PFSK-1 (cell line): ENCODE measurements around the gene TAS2R16.

Experiments
- FOXP2 ChIP-seq: optimal IDR thresholded peaks from 2 replicates; pipeline ENCODE3; 2011; ENCODE audit warnings: borderline replicate concordance, control low read depth, inconsistent platforms; ENCODE audit not compliant: insufficient read depth; ENCODE audit errors: extremely low read length, extremely low read depth
- POLR2AphosphoS5 ChIP-seq: IDR thresholded peaks from 2 replicates; pipeline ENCODE4 v1.6.1; 2012; ENCODE audit warnings: low read depth, mild to moderate bottlenecking, control low read depth, low read length, moderate library complexity
- REST ChIP-seq, 2 experiments: IDR thresholded peaks; 2 replicates each; pipeline versions ENCODE4 v1.6.1 to v1.8.0; 2011 to 2012; ENCODE audit warnings: low read depth in 2 of 2, low read length in 2 of 2, control low read depth in 1 of 2, inconsistent platforms in 1 of 2, mild to moderate bottlenecking in 1 of 2, moderate library complexity in 1 of 2; ENCODE audit not compliant: insufficient read depth in 1 of 2
- SIN3A ChIP-seq: IDR thresholded peaks from 2 replicates; pipeline ENCODE4 v1.6.1; 2012; ENCODE audit warnings: mild to moderate bottlenecking, low read length, moderate library complexity, borderline replicate concordance; ENCODE audit not compliant: insufficient read depth
- TAF1 ChIP-seq: IDR thresholded peaks from 2 replicates; pipeline ENCODE4 v1.6.1; 2012; ENCODE audit warnings: low read length, control low read depth, borderline replicate concordance; ENCODE audit not compliant: insufficient read depth

DNA sequence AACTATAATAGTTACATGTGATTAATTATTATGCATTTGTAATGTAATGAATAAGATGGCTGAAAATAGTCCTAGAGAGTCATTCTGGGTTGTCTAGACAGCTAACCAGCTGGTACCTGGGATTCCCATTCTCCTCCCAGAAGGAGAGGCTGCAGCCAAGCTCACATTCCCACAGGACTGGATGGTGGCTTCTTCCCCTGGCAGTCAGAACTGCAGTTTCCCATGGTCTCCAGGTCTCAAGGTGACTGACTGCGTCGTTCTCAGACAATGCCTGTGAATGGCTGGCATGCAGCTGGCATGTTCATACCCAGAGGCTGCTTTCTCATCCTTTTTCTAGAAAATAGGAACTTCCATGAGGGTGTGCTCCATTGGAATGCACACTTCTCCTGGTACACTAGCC is 21.3 kb downstream of the TAS2R16 start:
- TF ChIP-seq POLR2AphosphoS5 (no peak), REST (IDR thresholded peaks at IDR 0.05; ENCODE audit: insufficient read depth in 1 of 2, low read depth in 2 of 2, low read length in 2 of 2) (no peak), TAF1 (no peak), FOXP2 (no peak), SIN3A (no peak)
